Neural cell (in vitro differentiated cells): ENCODE measurements around the gene MTRF1.

ENCODE experiments used
- CTCF ChIP-seq: fragments of 450-650 bp; IDR thresholded peaks from 2 replicates; pipeline ENCODE4 v1.5.1; 2014; ENCODE audit warnings: antibody characterized with exemption, mild to moderate bottlenecking, moderate library complexity; ENCODE audit not compliant: poor library complexity, severe bottlenecking
- EZH2 ChIP-seq: fragments of 200-600, 300-800 bp; shearing (Covaris generic), sonication (generic); IDR thresholded peaks from 2 replicates; pipeline ENCODE4 v1.6.1; 2014; ENCODE audit warnings: antibody characterized with exemption, low read length, borderline replicate concordance, mild to moderate bottlenecking; ENCODE audit not compliant: insufficient read depth, poor library complexity, severe bottlenecking
- MXI1 ChIP-seq: fragments of 450-650 bp; conservative IDR thresholded peaks from 2 replicates; pipeline ENCODE4 v1.6.1; 2014; ENCODE audit warnings: antibody characterized with exemption, mild to moderate bottlenecking; ENCODE audit not compliant: poor library complexity, severe bottlenecking
- POLR2AphosphoS5 ChIP-seq: IDR thresholded peaks from 2 replicates; pipeline ENCODE4 v1.6.1; 2012
- RAD21 ChIP-seq: fragments of 450-650 bp; conservative IDR thresholded peaks from 2 replicates; pipeline ENCODE4 v1.6.1; 2014; ENCODE audit warnings: antibody characterized with exemption, mild to moderate bottlenecking, moderate library complexity
- TAF1 ChIP-seq: IDR thresholded peaks from 2 replicates; pipeline ENCODE4 v1.6.1; 2012; ENCODE audit warnings: low read depth

GRCh38 chr13:41220401-41220800 lies 43.0 kb downstream of the MTRF1 start:
- TF ChIP-seq EZH2 (no peak), CTCF (no peak), POLR2AphosphoS5 (no peak), MXI1 (no peak), RAD21 (no peak), TAF1 (no peak)
